ENCODE results near the gene KCTD10. TPM values are rescaled to one million over a fixed set of nuclear protein-coding genes. Genes with fewer than 3 reads are reported as not detected.

Gene KCTD10
- total and polyA plus RNA-seq, 4 donors: 4.2 to 20.1 (median 9.9) TPM

DNA sequence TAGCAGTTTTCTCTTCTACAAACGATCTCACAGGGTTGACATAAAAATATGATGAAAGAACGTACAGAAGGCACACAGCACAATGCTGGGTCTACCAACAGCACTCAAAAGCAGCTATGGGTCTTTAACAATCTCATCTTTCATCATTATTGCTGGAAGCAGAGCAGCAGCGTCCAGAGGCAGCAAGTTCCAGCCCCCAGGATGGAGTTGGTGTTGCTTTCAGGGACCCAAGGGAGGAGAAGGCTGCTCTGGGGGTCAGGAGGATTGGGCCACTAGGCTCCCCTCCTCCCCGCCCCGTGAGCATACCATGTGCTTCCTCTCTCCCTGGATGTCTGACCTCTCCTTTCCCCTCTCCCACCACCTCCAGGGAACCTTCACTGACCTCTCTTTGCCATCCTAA, 13.3 kb downstream of the KCTD10 start:
- Histone ChIP-seq H3K4me1 (ENCODE audit: control insufficient read depth in 4 of 4, insufficient read depth in 4 of 4, low read length in 3 of 4) (peaks cover 6 to 35% (median 15%) of the 10 kb centered on the region in 4 donors), H3K9ac (ENCODE audit: low read depth in 1 of 2, low read length in 2 of 2) (no peak overlapping the region), H3K4me3 (ENCODE audit: low read depth in 1 of 3, low read length in 3 of 3) (no peak overlapping the region), H3K27me3 (ENCODE audit: control insufficient read depth in 4 of 4, insufficient read depth in 4 of 4, low read length in 3 of 4) (no peaks in the 10 kb centered on the region), H3K27ac (ENCODE audit: low read depth in 1 of 2, low read length in 2 of 2) (peak overlapping the region; percentile 70 to 84), H3K9me3 (ENCODE audit: control insufficient read depth in 4 of 4, low read length in 3 of 4) (no peaks in the 10 kb centered on the region), H3K36me3 (ENCODE audit: control insufficient read depth in 4 of 4, insufficient read depth in 3 of 4, low read depth in 1 of 4, low read length in 3 of 4) (peaks cover 0 to 17% (median 9%) of the 10 kb centered on the region in 4 donors)
- DNase-seq (ENCODE audit: low spot score): no peak
- TF ChIP-seq NR2F2 (IDR thresholded peaks at IDR 0.05) (no peak), FOXA1 (IDR thresholded peaks at IDR 0.05) (no peak), TAF1 (conservative IDR thresholded peaks at IDR 0.05) (no peak), JUND (IDR thresholded peaks at IDR 0.05) (no peak), ZBTB33 (IDR thresholded peaks at IDR 0.05) (no peak), ATF3 (IDR thresholded peaks at IDR 0.05) (no peak), HNF4A (conservative IDR thresholded peaks at IDR 0.05) (no peak), GABPA (IDR thresholded peaks at IDR 0.05 in 1 of 2, conservative IDR thresholded peaks at IDR 0.05 in 1 of 2) (no peak), HNF4G (IDR thresholded peaks at IDR 0.05) (no peak), MAX (IDR thresholded peaks at IDR 0.05) (no peak), RXRA (IDR thresholded peaks at IDR 0.05) (no peak), YY1 (IDR thresholded peaks at IDR 0.05) (no peak), FOXA2 (IDR thresholded peaks at IDR 0.05) (no peak), RAD21 (IDR thresholded peaks at IDR 0.05) (no peak), EGR1 (IDR thresholded peaks at IDR 0.05; ENCODE audit: low read depth in 2 of 2) (no peak), CTCF (IDR thresholded peaks at IDR 0.05; ENCODE audit: low read depth, low read length, missing input control) (no peak), SP1 (IDR thresholded peaks at IDR 0.05) (no peak), REST (IDR thresholded peaks at IDR 0.05) (no peak)
- WGBS: 65% methylated on average over 5 of the region's 5 CpGs
